ENCODE measurements around the gene KCNJ9.

GRCh38 chr1:160046494-160047110 lies 34.7 kb upstream of the KCNJ9 start:
- no peak for TF ChIP-seq ZNF335 (CRISPR knock-in tag; IDR thresholded peaks at IDR 0.05)
- TF ChIP-seq, protein P1, sequence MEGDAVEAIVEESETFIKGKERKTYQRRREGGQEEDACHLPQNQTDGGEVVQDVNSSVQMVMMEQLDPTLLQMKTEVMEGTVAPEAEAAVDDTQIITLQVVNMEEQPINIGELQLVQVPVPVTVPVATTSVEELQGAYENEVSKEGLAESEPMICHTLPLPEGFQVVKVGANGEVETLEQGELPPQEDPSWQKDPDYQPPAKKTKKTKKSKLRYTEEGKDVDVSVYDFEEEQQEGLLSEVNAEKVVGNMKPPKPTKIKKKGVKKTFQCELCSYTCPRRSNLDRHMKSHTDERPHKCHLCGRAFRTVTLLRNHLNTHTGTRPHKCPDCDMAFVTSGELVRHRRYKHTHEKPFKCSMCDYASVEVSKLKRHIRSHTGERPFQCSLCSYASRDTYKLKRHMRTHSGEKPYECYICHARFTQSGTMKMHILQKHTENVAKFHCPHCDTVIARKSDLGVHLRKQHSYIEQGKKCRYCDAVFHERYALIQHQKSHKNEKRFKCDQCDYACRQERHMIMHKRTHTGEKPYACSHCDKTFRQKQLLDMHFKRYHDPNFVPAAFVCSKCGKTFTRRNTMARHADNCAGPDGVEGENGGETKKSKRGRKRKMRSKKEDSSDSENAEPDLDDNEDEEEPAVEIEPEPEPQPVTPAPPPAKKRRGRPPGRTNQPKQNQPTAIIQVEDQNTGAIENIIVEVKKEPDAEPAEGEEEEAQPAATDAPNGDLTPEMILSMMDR (CRISPR knock-in tag; IDR thresholded peaks at IDR 0.05): peak; percentile 74
- TF ChIP-seq FOSL2 (CRISPR knock-in tag; IDR thresholded peaks at IDR 0.05): no peak
- TF ChIP-seq CREB1 (IDR thresholded peaks at IDR 0.05): no peak
- no peak for TF ChIP-seq CREB1 (CRISPR knock-in tag; IDR thresholded peaks at IDR 0.05)
- TF ChIP-seq, protein P2, sequence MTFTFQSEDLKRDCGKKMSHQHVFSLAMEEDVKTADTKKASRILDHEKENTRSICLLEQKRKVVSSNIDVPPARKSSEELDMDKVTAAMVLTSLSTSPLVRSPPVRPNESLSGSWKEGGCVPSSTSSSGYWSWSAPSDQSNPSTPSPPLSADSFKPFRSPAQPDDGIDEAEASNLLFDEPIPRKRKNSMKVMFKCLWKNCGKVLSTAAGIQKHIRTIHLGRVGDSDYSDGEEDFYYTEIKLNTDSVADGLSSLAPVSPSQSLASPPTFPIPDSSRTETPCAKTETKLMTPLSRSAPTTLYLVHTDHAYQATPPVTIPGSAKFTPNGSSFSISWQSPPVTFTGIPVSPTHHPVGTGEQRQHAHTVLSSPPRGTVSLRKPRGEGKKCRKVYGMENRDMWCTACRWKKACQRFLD (CRISPR knock-in tag; IDR thresholded peaks at IDR 0.05; ENCODE audit: borderline replicate concordance): no peak
- TF ChIP-seq ZNF3 (CRISPR knock-in tag; IDR thresholded peaks at IDR 0.05): no peak
- TF ChIP-seq HNRNPL (IDR thresholded peaks at IDR 0.05; ENCODE audit: low read depth, low read length): peak; percentile 90
- no peak for TF ChIP-seq SIN3A (IDR thresholded peaks at IDR 0.05; ENCODE audit: borderline replicate concordance, low read depth, low read length)
- TF ChIP-seq ZBTB49 (CRISPR knock-in tag; IDR thresholded peaks at IDR 0.05; ENCODE audit: borderline replicate concordance): no peak
- no peak for TF ChIP-seq ZNF879 (CRISPR knock-in tag; IDR thresholded peaks at IDR 0.05)
- TF ChIP-seq NFIB (CRISPR knock-in tag; IDR thresholded peaks at IDR 0.05; ENCODE audit: borderline replicate concordance): no peak
- no peak for TF ChIP-seq CEBPB (IDR thresholded peaks at IDR 0.05; ENCODE audit: borderline replicate concordance, low read depth, low read length)
- TF ChIP-seq POLR2AphosphoS5 (IDR thresholded peaks at IDR 0.05; ENCODE audit: low read depth, low read length): no peak
